HG02938 (cell line): ENCODE measurements around the gene STAM.

ENCODE experiments used
- ATAC-seq: cut with Tn5 transposase; IDR thresholded peaks from one replicate; pipeline ENCODE4 v1.9.1; 2021; ENCODE audit warnings: mild to moderate bottlenecking, moderate library complexity; ENCODE audit not compliant: unreplicated experiment

The STAM gene

DNA sequence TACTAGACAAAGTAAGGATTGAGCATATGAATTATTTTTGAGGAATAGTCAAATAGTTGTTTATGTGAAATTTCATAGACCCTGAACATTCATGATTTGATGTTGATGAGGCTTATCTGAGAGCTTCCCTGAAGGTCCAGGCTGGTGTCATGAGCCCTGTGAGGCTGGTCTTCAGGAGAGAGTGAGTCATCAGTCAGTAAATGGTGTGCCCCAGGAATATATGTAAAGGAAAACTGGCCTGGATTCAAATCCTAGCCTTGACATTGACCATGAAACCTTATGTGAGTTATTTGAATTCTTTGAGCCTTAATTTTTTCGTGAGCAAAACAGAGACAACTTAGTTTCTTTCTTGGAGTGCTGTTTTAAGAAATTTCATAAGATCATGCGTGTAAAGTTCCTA, 114.2 kb downstream of the STAM start:
- ATAC-seq = no peak

DNA sequence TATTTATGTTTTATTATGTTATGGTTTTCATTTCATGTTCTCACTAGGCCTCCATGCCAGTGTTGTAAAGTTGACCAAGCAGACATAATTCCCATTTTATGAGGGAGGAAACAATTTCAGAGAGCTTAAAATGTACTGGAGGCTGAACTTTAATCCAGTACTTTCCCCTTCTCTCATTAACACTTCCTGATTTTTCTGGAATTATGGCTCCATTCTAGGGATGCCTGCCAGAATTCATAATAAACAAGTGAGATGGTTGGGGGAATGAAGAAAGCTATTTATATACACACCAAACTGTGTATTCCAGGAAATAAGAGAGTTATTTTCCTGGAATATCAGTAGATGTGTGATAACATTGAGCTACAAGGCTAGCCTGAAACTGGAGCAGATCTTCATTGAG, 114.9 kb downstream of the STAM start:
- no peak for ATAC-seq

DNA sequence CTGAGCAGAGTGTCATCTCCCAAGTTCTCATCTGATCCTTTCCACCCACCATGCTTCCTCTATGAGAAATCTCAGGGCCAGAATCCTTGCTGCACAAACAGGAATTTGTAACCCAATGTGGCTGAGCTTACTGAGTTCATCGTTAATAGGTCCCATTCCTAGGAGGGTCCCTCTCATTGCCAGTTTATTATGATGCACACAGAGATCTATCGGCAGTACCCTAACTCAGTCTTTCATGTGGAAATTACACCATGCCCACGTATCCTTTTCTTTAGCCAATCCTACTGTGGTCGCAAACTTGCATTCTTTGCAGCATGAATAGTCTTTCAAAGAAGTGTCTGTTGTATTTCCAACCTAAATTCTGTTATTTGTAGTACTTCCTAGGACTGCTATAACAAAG, 120.2 kb downstream of the STAM start:
- ATAC-seq = no peak

DNA sequence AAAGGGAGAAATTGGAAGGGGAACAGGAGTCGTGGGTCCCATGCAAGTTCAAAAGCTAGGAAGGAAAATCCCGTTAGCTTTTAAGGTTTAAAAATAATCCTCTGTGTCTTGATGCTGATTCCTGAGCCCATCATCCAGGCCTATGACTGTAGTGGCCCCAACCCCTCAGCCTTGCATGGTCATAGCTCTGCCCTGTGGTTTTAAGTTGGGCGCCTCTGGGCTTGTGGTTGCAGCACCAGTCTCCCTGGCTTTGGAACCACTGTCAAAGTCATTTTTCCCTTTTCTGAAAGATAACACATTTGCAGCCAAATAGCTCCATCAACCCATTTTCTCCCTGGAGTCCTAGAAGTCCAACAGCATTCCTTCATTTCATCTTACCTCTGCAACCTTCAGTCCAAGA, 121.7 kb downstream of the STAM start:
- no peak for ATAC-seq
